IMR-90 (cell line): ENCODE results near the gene UEVLD. TPM values are rescaled to one million over a fixed set of nuclear protein-coding genes. Genes with fewer than 3 reads are reported as not detected.
A peak's percentile ranks its signal among the peaks of the same experiment; 100 is the strongest.

Source experiments
- ATAC-seq: fragments of 200-7000 bp; cut with Tn5 transposase; 2 replicates; pipeline ENCODE4 v1.9.1; 2020; ENCODE audit warnings: low read depth, mild to moderate bottlenecking, moderate library complexity
- BruUV-seq: library from RNA; stranded (reverse); fragments of 400-500 nt; replicated peaks from 2 replicates; lab custom pipeline; 2021; lab: Mats Ljungman, UMichigan
- CTCF ChIA-PET: fragments of 300-600 bp; formaldehyde crosslinking; extraction: SDS; loops from one replicate; lab custom pipeline; 2021; ENCODE audit warnings: antibody characterized with exemption; lab: Yijun Ruan, JAX
- POLR2A ChIA-PET: fragments of 300-600 bp; sonication (Branson Sonifier 250); formaldehyde crosslinking; loops from one replicate; lab custom pipeline; 2022; ENCODE audit warnings: antibody characterized with exemption; ENCODE audit not compliant: unreplicated experiment; lab: Charles Lee
- DNase-seq: peaks from one replicate; pipeline ENCODE4 v3.0.0; 2013
- H2AFZ ChIP-seq: replicated peaks from 2 replicates; pipeline ENCODE3; 2013; ENCODE audit warnings: low read length, mild to moderate bottlenecking; ENCODE audit not compliant: poor library complexity
- H2AK5ac ChIP-seq: 2 replicates; pipeline ENCODE4 v1.6.1; 2013; ENCODE audit warnings: low read depth, low read length, inconsistent platforms
- H2AK9ac ChIP-seq: replicated peaks from 2 replicates; pipeline ENCODE3; 2013; ENCODE audit warnings: mild to moderate bottlenecking, low read depth, low read length, moderate library complexity; ENCODE audit not compliant: poor library complexity
- H2BK120ac ChIP-seq: 2 replicates; pipeline ENCODE4 v1.6.1; 2013; ENCODE audit warnings: low read depth, low read length, inconsistent platforms
- H2BK15ac ChIP-seq: 3 replicates; pipeline ENCODE4 v1.6.1; 2013; ENCODE audit warnings: low read depth, low read length, inconsistent platforms
- H2BK20ac ChIP-seq: 2 replicates; pipeline ENCODE4 v1.6.1; 2013; ENCODE audit warnings: low read depth, mild to moderate bottlenecking, inconsistent platforms, low read length, moderate library complexity
- H2BK5ac ChIP-seq: 2 replicates; pipeline ENCODE4 v1.6.1; 2013; ENCODE audit warnings: mild to moderate bottlenecking, low read depth, low read length, inconsistent platforms; ENCODE audit not compliant: poor library complexity, severe bottlenecking
- H3K14ac ChIP-seq: replicated peaks from 2 replicates; pipeline ENCODE4 v1.6.1; 2013; ENCODE audit warnings: low read depth, low read length, inconsistent platforms
- H3K18ac ChIP-seq: 2 replicates; pipeline ENCODE4 v1.6.1; 2013; ENCODE audit warnings: low read depth, low read length, control low read depth
- H3K23ac ChIP-seq: 2 replicates; pipeline ENCODE4 v1.6.1; 2013; ENCODE audit warnings: low read depth, low read length, inconsistent platforms
- H3K27ac ChIP-seq: 2 replicates; pipeline ENCODE4 v1.5.1; 2013; ENCODE audit warnings: mild to moderate bottlenecking, control low read depth, low read length; ENCODE audit not compliant: insufficient read depth
- H3K27me3 ChIP-seq: 2 replicates; pipeline ENCODE4 v1.6.1; 2013; ENCODE audit warnings: low read length; ENCODE audit not compliant: control insufficient read depth, insufficient read depth
- H3K36me3 ChIP-seq: 2 replicates; pipeline ENCODE4 v1.6.1; 2013; ENCODE audit warnings: low read length, mixed read lengths; ENCODE audit not compliant: control insufficient read depth, insufficient read depth
- H3K4ac ChIP-seq: 2 replicates; pipeline ENCODE4 v1.6.1; 2013; ENCODE audit warnings: low read depth, low read length, inconsistent platforms
- H3K4me1 ChIP-seq: 2 replicates; pipeline ENCODE4 v1.6.1; 2013; ENCODE audit warnings: low read length, mixed read lengths; ENCODE audit not compliant: control insufficient read depth, insufficient read depth
- H3K4me2 ChIP-seq: 2 replicates; pipeline ENCODE4 v1.6.1; 2013; ENCODE audit warnings: low read depth, mild to moderate bottlenecking, control low read depth, low read length, moderate library complexity
- H3K4me3 ChIP-seq: 2 replicates; pipeline ENCODE4 v1.5.1; 2013; ENCODE audit warnings: low read depth, mild to moderate bottlenecking, control low read depth, low read length, moderate library complexity; ENCODE audit not compliant: insufficient read depth
- H3K56ac ChIP-seq: 2 replicates; pipeline ENCODE4 v1.6.1; 2013; ENCODE audit warnings: low read length, inconsistent platforms; ENCODE audit not compliant: insufficient read depth; ENCODE audit errors: extremely low read depth
- H3K79me1 ChIP-seq, 2 experiments: 2 replicates each; pipeline ENCODE4 v1.6.1; 2013; ENCODE audit warnings: low read length in 2 of 2, inconsistent platforms in 1 of 2, low read depth in 1 of 2
- H3K9ac ChIP-seq: 2 replicates; pipeline ENCODE4 v1.6.1; 2013; ENCODE audit warnings: low read depth, low read length, control low read depth
- H3K9me1 ChIP-seq: 2 replicates; pipeline ENCODE4 v1.6.1; 2013; ENCODE audit warnings: low read length, inconsistent platforms; ENCODE audit not compliant: insufficient read depth
- H3K9me3 ChIP-seq: 2 replicates; pipeline ENCODE4 v1.6.1; 2013; ENCODE audit warnings: low read length; ENCODE audit not compliant: control insufficient read depth, insufficient read depth
- H4K20me1 ChIP-seq: 2 replicates; pipeline ENCODE4 v1.6.1; 2013; ENCODE audit warnings: low read length, inconsistent platforms; ENCODE audit not compliant: insufficient read depth
- H4K5ac ChIP-seq: 2 replicates; pipeline ENCODE4 v1.6.1; 2013; ENCODE audit warnings: mild to moderate bottlenecking, low read depth, low read length, control low read depth
- H4K8ac ChIP-seq, 2 experiments: 2 replicates each; pipeline ENCODE4 v1.6.1; 2013; ENCODE audit warnings: low read depth in 2 of 2, low read length in 2 of 2, control low read depth in 1 of 2, inconsistent platforms in 1 of 2
- H4K91ac ChIP-seq: 2 replicates; pipeline ENCODE4 v1.6.1; 2013; ENCODE audit warnings: low read depth, low read length, inconsistent platforms; ENCODE audit not compliant: insufficient read depth
- BHLHE40 ChIP-seq: fragments of 150-350 bp; IDR thresholded peaks from 2 replicates; pipeline ENCODE4 v1.6.1; 2016; ENCODE audit warnings: mild to moderate bottlenecking, low read depth, low read length
- CEBPB ChIP-seq: IDR thresholded peaks from 2 replicates; pipeline ENCODE4 v1.6.1; 2012; ENCODE audit warnings: low read depth, low read length, improper control_type of control experiment
- CHD1 ChIP-seq: IDR thresholded peaks from 2 replicates; pipeline ENCODE4 v1.6.1; 2012; ENCODE audit warnings: low read depth, low read length, improper control_type of control experiment
- NFE2L2 ChIP-seq: fragments of 150-350 bp; IDR thresholded peaks from 2 replicates; pipeline ENCODE4 v1.6.1; 2016; ENCODE audit warnings: low read depth, mild to moderate bottlenecking, low read length
- RCOR1 ChIP-seq: IDR thresholded peaks from 2 replicates; pipeline ENCODE4 v1.6.1; 2012; ENCODE audit warnings: mild to moderate bottlenecking, low read length, improper control_type of control experiment; ENCODE audit not compliant: insufficient replicate concordance
- SMC3 ChIP-seq: fragments of 150-350 bp; IDR thresholded peaks from 2 replicates; pipeline ENCODE4 v1.6.1; 2016; ENCODE audit warnings: low read depth, mild to moderate bottlenecking, antibody characterized with exemption, low read length, moderate library complexity
- WGBS, 2 experiments: methylation state at CpG; one replicate each; pipeline versions ENCODE4 v1.1.5 to v1.1.7; 2013; ENCODE audit warnings: missing lambda C conversion rate in 2 of 2; ENCODE audit not compliant: insufficient read length in 1 of 2; ENCODE audit errors: extremely low coverage in 2 of 2; 5-methylcytosine and 5-hydroxymethylcytosine counted together
- dilution Hi-C: fragments of 300-500 bp; cut with HindIII; formaldehyde crosslinking; loops from one replicate; pipeline ENCODE4 v1.14.3; 2018; ENCODE audit warnings: low sequenced_read_pairs; ENCODE audit not compliant: unreplicated experiment
- in situ Hi-C: fragments of 300-500 bp; cut with MboI; formaldehyde crosslinking; loops from 3 replicates; pipeline ENCODE4 v1.14.3; 2019; ENCODE audit warnings: low sequenced_read_pairs, inconsistent platforms, mixed read lengths
- intact Hi-C: fragments of 100-400 bp; cut with micrococcal nuclease; formaldehyde crosslinking; loops from 2 replicates; pipeline ENCODE4 v1.10.0; 2022
- polyA plus RNA-seq, 3 experiments: library from polyadenylated mRNA; depleted of rRNA; stranded (reverse); fragments of >200 nt; gene quantifications; 2 replicates each; pipeline ENCODE4 v1.2.3, GENCODE V29; 2012; ENCODE audit warnings: low replicate concordance in 1 of 3
- total RNA-seq: library from RNA; depleted of rRNA; stranded (reverse); fragments of >200 nt; gene quantifications from 2 replicates; pipeline ENCODE4 v1.2.3, GENCODE V29; 2012

Gene UEVLD
- total and polyA plus RNA-seq, 2 of the 4 experiments (the other 2 are of a cell fraction): 13.8 to 29.2 TPM

GRCh38 chr11:18491924-18492323, 96.6 kb downstream of the UEVLD start:
- H3K56ac ChIP-seq: no peak overlapping the region
- H2BK20ac ChIP-seq: no peak overlapping the region
- no peaks in the 10 kb centered on the region for H3K9me3 ChIP-seq
- H2AFZ ChIP-seq: no peak overlapping the region
- H4K20me1 ChIP-seq: no peaks in the 10 kb centered on the region; the same call in 1 of the 2 replicates
- H3K27ac ChIP-seq: no peak overlapping the region
- no peak overlapping the region for H3K9ac ChIP-seq
- H3K4me2 ChIP-seq: no peak overlapping the region
- CTCF ChIA-PET: no interaction called here
- H2BK15ac ChIP-seq: no peak overlapping the region
- dilution Hi-C loops: no loop called here
- no peak overlapping the region for H3K4me3 ChIP-seq
- H3K27me3 ChIP-seq: no peaks in the 10 kb centered on the region
- no peak overlapping the region for H4K5ac ChIP-seq
- ATAC-seq: peak; percentile 51
- no peaks in the 10 kb centered on the region; the same call in 1 of the 2 replicates for H3K9me1 ChIP-seq
- H4K8ac ChIP-seq: no peak overlapping the region
- peaks cover 2% of the 10 kb centered on the region; the same call in 1 of the 2 replicates for H3K4me1 ChIP-seq
- POLR2A ChIA-PET: no interaction called here
- H2BK5ac ChIP-seq: no peak overlapping the region
- no peak overlapping the region for H3K4ac ChIP-seq
- DNase-seq: peak; percentile 38
- in situ Hi-C loops: no loop called here
- no peak overlapping the region for H3K18ac ChIP-seq
- H2AK9ac ChIP-seq: no peak overlapping the region
- H2BK120ac ChIP-seq: no peak overlapping the region
- no peak overlapping the region for H3K23ac ChIP-seq
- TF ChIP-seq RCOR1 (no peak), BHLHE40 (no peak), NFE2L2 (no peak), CHD1 (no peak), CEBPB (no peak), SMC3 (no peak)
- no peak overlapping the region for H2AK5ac ChIP-seq
- WGBS, 2 experiments: no CpG with 5 or more reads among the region's 2 CpGs
- BruUV-seq: no TSS peak
- H4K91ac ChIP-seq: no peak overlapping the region
- peaks cover 22% of the 10 kb centered on the region for H3K36me3 ChIP-seq
- peaks cover 9 to 13% of the 10 kb centered on the region in 2 experiments for H3K79me1 ChIP-seq
- H3K14ac ChIP-seq: no peak overlapping the region
- intact Hi-C loops: no loop called here
